Colonic mucosa (tissue), 4 donors: ENCODE results near the gene TMEM38A. TPM values are rescaled to one million over a fixed set of nuclear protein-coding genes. Genes with fewer than 3 reads are reported as not detected.

ENCODE experiments used
- DNase-seq: peaks from one replicate; pipeline ENCODE4 v3.0.0-alpha.2; 2020
- H3K27ac ChIP-seq: fragments of 200-600 bp; one replicate; pipeline ENCODE4 v1.8.0; 2021
- H3K27me3 ChIP-seq: fragments of 200-600 bp; one replicate; pipeline ENCODE4 v1.8.0; 2021
- H3K36me3 ChIP-seq: fragments of 200-600 bp; one replicate; pipeline ENCODE4 v1.8.0; 2021
- H3K4me1 ChIP-seq: fragments of 200-600 bp; one replicate; pipeline ENCODE4 v1.8.0; 2021; ENCODE audit warnings: mild to moderate bottlenecking
- H3K4me3 ChIP-seq: fragments of 200-600 bp; one replicate; pipeline ENCODE4 v1.8.0; 2021
- H3K9ac ChIP-seq, 2 donors: one replicate each; pipeline ENCODE4 v1.7.0; 2013; ENCODE audit warnings: control low read depth in 2 of 2, low read depth in 2 of 2, low read length in 2 of 2
- H3K9me3 ChIP-seq: fragments of 200-600 bp; one replicate; pipeline ENCODE4 v1.8.0; 2021
- intact Hi-C: fragments of 100-400 bp; cut with DNase I; formaldehyde crosslinking; loops from one replicate; pipeline ENCODE4 v1.14.1; 2022
- total RNA-seq, 2 donors: library from RNA; stranded (reverse); fragmentation: NEBNext Ultra II Directional in 1 of 2; extraction: Animal tissue kit (Norgen Biotek cat#: 25700) in 1 of 2; gene quantifications; one replicate each; pipeline ENCODE4 v1.2.1, GENCODE V29; 2021
- TF ChIP-seq, protein P1 (sequence below): fragments of 200-600 bp; IDR thresholded peaks from one replicate; pipeline ENCODE4 v1.8.0; 2022; ENCODE audit warnings: antibody characterized with exemption, mild to moderate bottlenecking
- donor health status: healthy.
- donor health status: DM: no; HTN: no; CAD: no.
- donor health status: DM: no; HTN: no; CAD: no.

TMEM38A gene
- total RNA-seq, 2 donors from 2014 or later: 4.2 to 4.4 TPM

- Histone ChIP-seq H3K36me3 (no peaks in the 10 kb centered on the region), H3K27ac (no peak overlapping the region), H3K9ac (no peak overlapping the region), H3K9me3 (no peaks in the 10 kb centered on the region), H3K4me1 (no peaks in the 10 kb centered on the region), H3K27me3 (no peaks in the 10 kb centered on the region), H3K4me3 (no peak overlapping the region)
- DNase-seq: no peak
- intact Hi-C loops: no loop called here
- TF ChIP-seq, protein P1, sequence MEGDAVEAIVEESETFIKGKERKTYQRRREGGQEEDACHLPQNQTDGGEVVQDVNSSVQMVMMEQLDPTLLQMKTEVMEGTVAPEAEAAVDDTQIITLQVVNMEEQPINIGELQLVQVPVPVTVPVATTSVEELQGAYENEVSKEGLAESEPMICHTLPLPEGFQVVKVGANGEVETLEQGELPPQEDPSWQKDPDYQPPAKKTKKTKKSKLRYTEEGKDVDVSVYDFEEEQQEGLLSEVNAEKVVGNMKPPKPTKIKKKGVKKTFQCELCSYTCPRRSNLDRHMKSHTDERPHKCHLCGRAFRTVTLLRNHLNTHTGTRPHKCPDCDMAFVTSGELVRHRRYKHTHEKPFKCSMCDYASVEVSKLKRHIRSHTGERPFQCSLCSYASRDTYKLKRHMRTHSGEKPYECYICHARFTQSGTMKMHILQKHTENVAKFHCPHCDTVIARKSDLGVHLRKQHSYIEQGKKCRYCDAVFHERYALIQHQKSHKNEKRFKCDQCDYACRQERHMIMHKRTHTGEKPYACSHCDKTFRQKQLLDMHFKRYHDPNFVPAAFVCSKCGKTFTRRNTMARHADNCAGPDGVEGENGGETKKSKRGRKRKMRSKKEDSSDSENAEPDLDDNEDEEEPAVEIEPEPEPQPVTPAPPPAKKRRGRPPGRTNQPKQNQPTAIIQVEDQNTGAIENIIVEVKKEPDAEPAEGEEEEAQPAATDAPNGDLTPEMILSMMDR: no peak
Measured at GRCh38 chr19:16739546-16739945, 78.6 kb downstream of the TMEM38A start.

Other genes with a start within 250 kb of the TMEM38A start
- gene EPS15L1, start 189.2 kb upstream of the TMEM38A start, total RNA-seq: 10 to 100 TPM; 33.4 to 46.0 TPM
- not detected for gene CALR3, start 165.0 kb upstream of the TMEM38A start, total RNA-seq
- gene C19orf44, start 164.7 kb upstream of the TMEM38A start, total RNA-seq: 1 to 10 TPM; 2.4 to 3.2 TPM
- 10 to 100 TPM; 35.2 to 54.0 TPM for gene CHERP, start 118.7 kb upstream of the TMEM38A start, total RNA-seq
- 10 to 100 TPM; 44.4 to 47.7 TPM for gene SLC35E1, start 88.7 kb upstream of the TMEM38A start, total RNA-seq
- gene MED26, start 32.9 kb upstream of the TMEM38A start, total RNA-seq: 10 to 100 TPM; 10.0 to 11.9 TPM
- 10 to 100 TPM; 58.2 to 64.8 TPM for gene SMIM7, start 995 bp upstream of the TMEM38A start, total RNA-seq
- under 1 TPM; 0.20 to 0.27 TPM for gene NWD1, start 58.7 kb downstream of the TMEM38A start, total RNA-seq
- 10 to 100 TPM; 19.8 to 31.0 TPM for gene SIN3B, start 168.3 kb downstream of the TMEM38A start, total RNA-seq
- gene F2RL3, start 227.9 kb downstream of the TMEM38A start, total RNA-seq: under 1 TPM; 0.84 to 0.98 TPM